HG02588 (cell line): ENCODE measurements around the gene MOB3B.

ENCODE experiments used
- ATAC-seq: cut with Tn5 transposase; IDR thresholded peaks from one replicate; pipeline ENCODE4 v1.9.1; 2021; ENCODE audit warnings: mild to moderate bottlenecking, moderate library complexity; ENCODE audit not compliant: unreplicated experiment

The MOB3B gene

GRCh38 chr9:27542508-27542907 is 12.9 kb upstream of the MOB3B start:
- ATAC-seq: no peak

DNA sequence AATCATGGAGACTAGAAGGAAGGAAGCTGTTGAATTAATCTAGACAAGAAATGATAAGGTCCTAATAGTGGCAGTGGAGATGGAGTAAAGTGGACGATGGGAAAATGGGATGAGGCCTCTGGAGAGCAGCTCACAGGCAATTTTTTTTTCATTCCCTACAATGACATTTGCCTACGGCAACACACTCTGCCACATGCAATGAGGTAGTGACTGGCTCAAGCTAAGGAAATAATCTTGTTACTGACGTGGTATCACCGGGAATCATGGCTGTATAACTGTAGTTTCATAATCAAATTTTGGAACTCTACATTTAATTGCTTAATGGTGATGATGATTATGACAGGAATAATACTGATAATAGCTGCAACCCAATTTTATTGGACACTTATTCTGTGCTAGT is 12.1 kb upstream of the MOB3B start:
- ATAC-seq: no peak

DNA sequence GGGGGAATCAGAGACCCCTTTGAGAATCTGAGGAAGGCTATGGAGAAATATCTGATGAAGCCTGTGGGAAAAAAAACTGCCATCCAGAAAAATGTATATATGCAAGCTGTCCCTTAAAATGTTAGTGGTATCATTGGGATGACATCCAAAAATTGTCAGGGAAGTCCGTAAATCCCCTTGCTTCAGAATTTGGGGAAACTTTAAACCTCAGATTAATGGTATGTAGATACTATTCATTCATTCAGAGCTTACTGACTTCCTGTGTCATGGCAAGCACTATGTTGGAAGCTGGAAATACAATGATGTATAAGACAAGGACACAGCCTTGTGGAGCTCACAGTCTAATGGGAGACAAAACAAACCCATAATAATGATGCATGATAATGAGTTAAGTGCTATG is 10.9 kb upstream of the MOB3B start:
- ATAC-seq: no peak

DNA sequence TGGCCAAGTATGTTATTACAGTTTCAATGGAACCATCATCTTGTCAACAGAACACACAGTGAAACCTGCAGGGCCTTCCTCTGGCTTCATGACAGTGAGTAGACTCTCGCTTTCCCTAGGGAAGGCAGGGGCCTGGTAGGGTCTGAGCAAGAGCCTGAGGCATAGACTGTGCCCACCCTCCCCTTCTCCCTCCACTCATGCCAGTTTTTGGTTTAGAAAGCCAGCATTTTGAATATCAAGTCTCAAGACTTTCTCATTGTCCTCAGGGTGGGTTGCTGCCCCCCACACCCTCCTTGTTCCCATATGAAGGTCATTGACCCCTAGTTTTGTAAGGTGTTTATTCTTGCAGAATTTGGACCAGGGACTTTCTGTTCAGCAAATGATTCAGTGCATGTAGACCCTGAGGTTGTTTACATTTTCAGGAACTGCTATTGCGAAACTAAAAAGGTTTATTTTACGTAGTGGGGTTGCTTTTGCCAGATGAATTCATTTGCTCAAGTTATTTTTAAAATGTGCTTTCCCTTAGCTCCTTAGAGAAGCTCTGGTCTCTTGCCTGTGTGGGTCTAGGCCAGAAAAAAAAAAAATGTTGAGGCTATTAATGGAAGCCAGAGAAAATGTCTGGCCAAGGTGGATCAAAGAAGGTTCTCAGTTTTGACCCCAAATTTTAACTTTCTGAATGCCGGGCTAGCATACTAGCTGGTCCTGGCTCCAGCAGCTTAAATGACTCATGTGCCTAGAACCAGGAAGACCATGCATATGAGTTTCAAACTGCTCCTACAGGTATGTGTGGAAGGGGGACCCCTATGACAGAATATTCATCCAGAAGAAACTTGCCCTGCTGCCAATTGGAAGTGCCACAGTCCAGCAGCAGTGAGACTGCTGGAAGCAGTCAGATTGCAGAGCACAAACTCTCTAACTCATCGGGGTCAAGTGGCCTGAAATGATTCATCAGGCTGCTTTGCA is 10.1 kb upstream of the MOB3B start:
- peak; percentile 44 for ATAC-seq

- ATAC-seq: peak; percentile 39
Measured at GRCh38 chr9:27538647-27539046, 9.0 kb upstream of the MOB3B start.

DNA sequence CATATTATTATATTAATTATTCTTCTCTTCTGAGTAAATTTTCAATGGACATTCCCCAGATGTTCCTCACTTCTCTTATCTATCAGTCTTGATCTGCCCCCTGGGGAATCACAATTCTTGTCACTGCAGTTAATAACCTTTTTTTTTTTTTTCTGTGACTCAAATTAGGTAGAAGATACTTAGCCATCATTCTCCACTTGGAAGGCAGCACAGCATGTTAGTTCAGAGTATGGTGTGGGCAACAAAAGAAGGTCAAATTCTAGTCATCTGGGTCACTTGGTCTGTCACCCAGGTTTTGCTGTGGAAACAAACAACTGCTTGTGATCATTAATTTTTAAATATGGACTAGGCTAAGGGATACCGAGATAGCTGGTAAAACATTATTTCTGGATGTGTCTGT is 8.1 kb upstream of the MOB3B start:
- no peak for ATAC-seq

DNA sequence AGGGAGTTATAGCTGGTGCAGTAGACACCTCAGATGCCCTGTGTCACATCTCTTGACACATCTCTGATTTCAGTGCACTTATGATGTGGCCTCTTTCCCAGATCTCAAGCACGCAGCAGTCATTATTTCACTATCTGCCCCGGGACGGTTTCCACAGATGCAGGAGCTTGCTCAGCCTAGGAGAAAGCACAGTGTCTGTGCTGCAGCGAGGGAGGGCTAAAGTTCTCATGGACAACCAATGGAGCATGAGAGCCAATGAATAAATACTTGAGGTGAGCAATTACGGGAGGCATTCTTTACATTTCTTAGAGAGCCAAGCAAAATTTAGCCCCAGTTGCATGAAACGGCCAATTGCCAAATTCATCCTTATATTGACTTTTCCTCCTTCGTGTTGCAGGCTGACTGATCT is 7.4 kb upstream of the MOB3B start:
- ATAC-seq: no peak

GRCh38 chr9:27536168-27536567 is 6.6 kb upstream of the MOB3B start:
- no peak for ATAC-seq

GRCh38 chr9:27535701-27536118 is 6.1 kb upstream of the MOB3B start:
- ATAC-seq: no peak

- no peak for ATAC-seq
Measured at GRCh38 chr9:27534658-27535209, 5.1 kb upstream of the MOB3B start.

- ATAC-seq: no peak
Measured at GRCh38 chr9:27534131-27534530, 4.5 kb upstream of the MOB3B start.

DNA sequence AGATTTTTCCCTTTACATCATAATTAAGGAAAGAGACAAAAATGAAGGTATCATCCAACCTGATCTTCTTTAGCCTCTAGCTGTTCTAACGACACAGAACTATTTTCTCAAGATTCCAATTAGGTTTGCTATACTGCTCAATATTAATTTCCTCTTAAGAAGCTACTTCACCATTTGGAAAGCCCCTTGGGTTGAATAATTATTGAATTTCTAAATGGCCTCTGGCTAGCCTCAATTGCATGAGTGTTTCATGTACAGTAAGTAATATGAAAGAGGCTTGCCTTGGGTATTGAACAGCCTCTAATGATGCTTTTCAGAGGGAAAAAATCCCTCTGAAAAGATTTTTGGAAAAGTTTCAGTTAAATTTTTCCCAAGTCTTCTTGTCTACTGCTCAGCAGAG is 3.7 kb upstream of the MOB3B start:
- no peak for ATAC-seq

DNA sequence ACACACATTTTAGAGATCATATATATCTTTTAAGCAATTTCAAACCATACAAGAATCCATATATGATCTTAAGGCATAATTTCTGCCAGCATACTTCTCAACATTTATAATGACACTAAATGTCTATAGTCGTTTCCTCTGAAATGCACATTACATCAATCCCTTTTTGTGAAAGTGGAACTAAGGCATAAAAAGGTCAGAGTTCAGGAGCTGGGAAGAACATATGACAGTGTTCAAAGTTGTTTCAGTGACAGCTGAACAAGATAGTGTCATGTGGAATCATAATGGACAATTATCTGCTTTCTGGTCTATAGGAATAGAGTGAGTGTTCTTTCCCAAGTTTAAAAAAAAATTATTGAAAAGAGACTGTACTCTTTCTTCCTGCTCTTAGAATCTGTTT is 2.4 kb upstream of the MOB3B start:
- ATAC-seq: no peak

DNA sequence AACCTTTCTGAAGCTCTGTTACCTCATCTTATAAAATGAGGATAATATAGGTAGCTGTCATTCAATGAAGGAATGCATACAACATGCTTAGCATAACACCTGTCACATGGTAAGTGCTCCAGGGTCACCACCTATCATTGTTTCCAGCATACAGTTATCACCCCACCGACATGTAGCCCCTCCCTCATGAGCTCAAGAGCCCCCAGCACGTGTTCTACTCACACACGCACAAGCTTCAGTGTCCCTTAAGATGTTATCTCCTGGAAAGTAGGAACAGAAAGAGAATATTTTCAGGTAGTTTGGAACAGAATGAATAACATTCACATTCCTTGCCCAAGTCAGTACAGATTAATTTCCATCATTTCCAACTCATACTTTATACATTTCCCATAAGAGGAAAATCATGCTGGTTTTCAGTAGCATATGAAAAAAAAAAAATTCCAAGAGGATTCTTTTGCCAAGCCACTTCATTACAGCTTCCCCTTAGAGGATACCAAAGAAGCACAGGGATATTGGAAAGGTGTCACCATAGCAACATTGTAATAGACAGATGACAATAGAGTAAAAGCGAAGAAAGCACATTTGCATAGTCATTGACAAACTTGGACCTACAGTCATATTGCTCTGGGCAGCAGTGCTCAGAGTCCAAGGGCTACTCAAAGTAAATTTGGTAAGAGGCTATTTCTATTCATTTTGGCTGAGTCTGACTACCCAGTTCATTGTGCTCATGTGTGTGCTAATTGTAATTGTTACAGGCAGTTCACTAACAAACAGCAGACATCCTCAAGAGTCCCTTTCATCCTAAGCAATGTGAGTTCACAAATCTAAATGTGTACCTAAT is 1.5 kb upstream of the MOB3B start:
- ATAC-seq: no peak

GRCh38 chr9:27528886-27529315 is 713 bp downstream of the MOB3B start:
- ATAC-seq: peak; percentile 34

GRCh38 chr9:27528076-27528885 is 1.3 kb downstream of the MOB3B start:
- ATAC-seq: peak; percentile 57

GRCh38 chr9:27527702-27528075 is 1.9 kb downstream of the MOB3B start:
- ATAC-seq: no peak

GRCh38 chr9:27524236-27524635 is 5.4 kb downstream of the MOB3B start, which contains the start of gene IFNK:
TSS of gene IFNK (plus strand) at chr9:27524290. CDS start at chr9:27524337, 47 bp downstream.
- no peak for ATAC-seq

GRCh38 chr9:27523141-27523540 is 6.5 kb downstream of the MOB3B start:
- no peak for ATAC-seq

DNA sequence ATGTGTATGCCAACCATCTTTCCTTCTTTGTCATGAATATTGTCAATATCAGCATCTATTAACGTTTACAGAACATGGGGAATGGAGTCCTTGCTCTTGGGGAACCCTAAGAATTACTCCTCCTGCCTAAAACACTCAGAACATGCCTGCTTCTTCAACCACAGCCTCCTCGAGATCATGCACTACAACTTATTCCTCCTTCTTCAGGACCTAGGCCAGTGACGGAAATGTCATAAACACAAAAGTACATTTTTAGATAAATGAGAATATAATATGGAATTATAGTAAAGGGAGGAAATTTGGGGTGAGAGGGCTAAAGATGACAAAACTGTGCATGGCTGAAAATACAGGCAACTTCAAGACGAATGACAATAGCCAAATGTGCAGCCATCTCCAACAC is 8.6 kb downstream of the MOB3B start:
- no peak for ATAC-seq
